Gastrocnemius medialis (tissue), 4 donors: ENCODE measurements around the gene C12orf56. TPM values are rescaled to one million over a fixed set of nuclear protein-coding genes. Genes with fewer than 3 reads are reported as not detected.

Source experiments
- ATAC-seq, 2 donors: fragments of 150-250 bp; one replicate each; pipeline ENCODE4 v1.9.1; 2016
- DNase-seq, 2 donors: peaks; one replicate each; pipeline ENCODE4 v3.0.0-alpha.2; 2019
- H3K27ac ChIP-seq, 4 donors: fragments of 200-600 bp; sonication (generic); 1 replicate in 1 of 4; 2 replicates in 3 of 4; pipeline ENCODE4 v1.5.1; 2016 to 2018; ENCODE audit warnings: mild to moderate bottlenecking in 2 of 4, moderate library complexity in 1 of 4
- H3K27me3 ChIP-seq, 3 donors: fragments of 200-600 bp; sonication (generic) in 2 of 3; 1 replicate in 1 of 3; 2 replicates in 2 of 3; pipeline versions ENCODE4 v1.5.1 to v1.6.0; 2016 to 2019; ENCODE audit warnings: mild to moderate bottlenecking in 1 of 3, moderate library complexity in 1 of 3
- H3K36me3 ChIP-seq, 2 donors: fragments of 200-600 bp; sonication (generic) in 1 of 2; one replicate each; pipeline ENCODE4 v1.5.1; 2017 to 2018
- H3K4me1 ChIP-seq, 2 donors: fragments of 200-600 bp; sonication (generic) in 1 of 2; one replicate each; pipeline ENCODE4 v1.5.1; 2016 to 2017; ENCODE audit warnings: mild to moderate bottlenecking in 2 of 2
- H3K4me3 ChIP-seq, 4 donors: fragments of 200-600 bp; sonication (generic) in 3 of 4; 1 replicate in 1 of 4; 2 replicates in 3 of 4; pipeline ENCODE4 v1.5.1; 2016 to 2019; ENCODE audit warnings: mild to moderate bottlenecking in 2 of 4
- H3K9me3 ChIP-seq, 3 donors: fragments of 200-600 bp; sonication (generic) in 2 of 3; 1 replicate in 1 of 3; 2 replicates in 2 of 3; pipeline ENCODE4 v1.5.1; 2016 to 2019
- CTCF ChIP-seq, 5 experiments: fragments of 450-650 bp in 3 of 5; fragments of 200-600 bp in 2 of 5; sonication (generic) in 2 of 5; IDR thresholded peaks in 4 of 5; conservative IDR thresholded peaks in 1 of 5; 1 replicate in 4 of 5; 2 replicates in 1 of 5; pipeline ENCODE4 v1.5.1; 2016 to 2019; ENCODE audit warnings: antibody characterized with exemption in 5 of 5, mild to moderate bottlenecking in 3 of 5, moderate library complexity in 3 of 5
- POLR2A ChIP-seq, 2 donors: fragments of 450-650 bp; IDR thresholded peaks; one replicate each; pipeline ENCODE4 v1.6.1; 2017; ENCODE audit warnings: antibody characterized with exemption in 2 of 2, mild to moderate bottlenecking in 2 of 2, moderate library complexity in 2 of 2
- in situ Hi-C, 4 donors: fragments of 200-750 bp; cut with MboI; loops; one replicate each; pipeline versions ENCODE4 v1.15.0 to v1.8.0; 2017; ENCODE audit warnings: low sequenced_read_pairs in 4 of 4
- intact Hi-C: fragments of 100-400 bp; cut with DNase I; formaldehyde crosslinking; loops from one replicate; pipeline ENCODE4 v1.15.1; 2023; ENCODE audit warnings: low total_unique reads
- total RNA-seq, 4 donors: library from RNA; depleted of rRNA; stranded (reverse); fragments of >200 nt; gene quantifications; one replicate each; pipeline versions ENCODE4 v1.1.0 to v1.2.3, GENCODE V29; 2016

Gene C12orf56
- total RNA-seq, 4 donors from 2014 or later, result not detected

- intact Hi-C loops, result loop anchor here (10.0 kb wide), 1 partner anchor 82 kb away; no protein-coding TSS in a partner anchor
- in situ Hi-C loops, result loop anchor here in 1 of 4 donors (10.0 kb wide), 1 partner anchor 82 kb away; no protein-coding TSS in a partner anchor
- Histone ChIP-seq H3K27me3 (no peaks in the 10 kb centered on the region), H3K36me3 (peaks cover 3 to 82% of the 10 kb centered on the region in 2 donors), H3K9me3 (no peaks in the 10 kb centered on the region), H3K4me1 (peaks cover 3% of the 10 kb centered on the region in 2 donors), H3K27ac (no peak overlapping the region), H3K4me3 (no peak overlapping the region)
- no peak for TF ChIP-seq POLR2A (IDR thresholded peaks at IDR 0.05)
- no peak for TF ChIP-seq CTCF (IDR thresholded peaks at IDR 0.05 in 4 of 5, conservative IDR thresholded peaks at IDR 0.05 in 1 of 5)
- DNase-seq (no peak), ATAC-seq (no peak)
Observed at GRCh38 chr12:64412459-64412858, 21.9 kb upstream of the C12orf56 start.

GRCh38 chr12:64411427-64411826, 20.9 kb upstream of the C12orf56 start:
- H3K36me3 ChIP-seq, result peaks cover 3 to 72% of the 10 kb centered on the region in 2 donors
- no peak for DNase-seq
- no peak for TF ChIP-seq POLR2A (IDR thresholded peaks at IDR 0.05)
- TF ChIP-seq CTCF (IDR thresholded peaks at IDR 0.05 in 4 of 5, conservative IDR thresholded peaks at IDR 0.05 in 1 of 5), result no peak
- ATAC-seq, result no peak
- intact Hi-C loops, result loop anchor here (10.0 kb wide), 1 partner anchor 83 kb away; no protein-coding TSS in a partner anchor
- H3K27ac ChIP-seq, result no peak overlapping the region
- H3K4me3 ChIP-seq, result no peak overlapping the region
- in situ Hi-C loops, result loop anchor here in 1 of 4 donors (10.0 kb wide), 1 partner anchor 83 kb away; no protein-coding TSS in a partner anchor
- no peaks in the 10 kb centered on the region for H3K9me3 ChIP-seq
- H3K4me1 ChIP-seq, result peaks cover 3% of the 10 kb centered on the region in 2 donors
- no peaks in the 10 kb centered on the region for H3K27me3 ChIP-seq

- no peak for ATAC-seq
- intact Hi-C loops, result no loop called here
- H3K36me3 ChIP-seq, result peaks cover 0 to 34% of the 10 kb centered on the region in 2 donors
- TF ChIP-seq CTCF (IDR thresholded peaks at IDR 0.05 in 4 of 5, conservative IDR thresholded peaks at IDR 0.05 in 1 of 5) (no peak), POLR2A (IDR thresholded peaks at IDR 0.05) (no peak)
- no peak overlapping the region for H3K27ac ChIP-seq
- peaks cover 10 to 12% of the 10 kb centered on the region in 2 donors for H3K4me1 ChIP-seq
- H3K27me3 ChIP-seq, result no peaks in the 10 kb centered on the region
- no peaks in the 10 kb centered on the region for H3K9me3 ChIP-seq
- DNase-seq, result no peak
- no peak overlapping the region for H3K4me3 ChIP-seq
- in situ Hi-C loops, result no loop called here
Observed at GRCh38 chr12:64407342-64408223, 17.0 kb upstream of the C12orf56 start.

- no peaks in the 10 kb centered on the region for H3K9me3 ChIP-seq
- H3K36me3 ChIP-seq, result peaks cover 0 to 5% of the 10 kb centered on the region in 2 donors
- DNase-seq (peak; percentile 41 to 63), ATAC-seq (peak; percentile 64 to 69)
- H3K27me3 ChIP-seq, result no peaks in the 10 kb centered on the region
- peaks cover 10 to 12% of the 10 kb centered on the region in 2 donors for H3K4me1 ChIP-seq
- in situ Hi-C loops, result loop anchor here in 1 of 4 donors (5.0 kb wide), 1 partner anchor 182 kb away; the partner anchor contains the start of gene KICS2
- peak; percentile 89 to 92 for TF ChIP-seq POLR2A (IDR thresholded peaks at IDR 0.05)
- no peak for TF ChIP-seq CTCF (IDR thresholded peaks at IDR 0.05 in 4 of 5, conservative IDR thresholded peaks at IDR 0.05 in 1 of 5)
- H3K4me3 ChIP-seq, result peak overlapping the region; percentile 93 to 99 (median 98)
- intact Hi-C loops, result loop anchor here (1.0 to 5.0 kb wide), 4 partner anchors 48 to 627 kb away; partner anchors contain the start of genes KICS2, RXYLT1, SRGAP1 and TBK1
- peak overlapping the region; percentile 100 for H3K27ac ChIP-seq
Observed at GRCh38 chr12:64404470-64405256, 14.1 kb upstream of the C12orf56 start.
